HL-60 (cell line): ENCODE data around the gene FAF1.

ENCODE experiments used
- GABPA ChIP-seq: IDR thresholded peaks from 2 replicates; pipeline ENCODE4 v1.6.1; 2012; ENCODE audit warnings: low read depth
- POLR2AphosphoS5 ChIP-seq: IDR thresholded peaks from 2 replicates; pipeline ENCODE4 v1.6.1; 2012; ENCODE audit warnings: low read depth
- SPI1 ChIP-seq: IDR thresholded peaks from 2 replicates; pipeline ENCODE4 v1.6.1; 2012; ENCODE audit warnings: low read depth, mild to moderate bottlenecking, borderline replicate concordance
- TF ChIP-seq, protein P1 (sequence below): IDR thresholded peaks from one replicate; pipeline ENCODE4 v1.5.1; 2011; ENCODE audit warnings: low read length, control low read depth, inconsistent platforms; ENCODE audit not compliant: insufficient read depth
- TF ChIP-seq, protein P2 (sequence below): IDR thresholded peaks from 2 replicates; pipeline ENCODE4 v1.6.1; 2012; ENCODE audit warnings: low read depth; ENCODE audit not compliant: insufficient replicate concordance

DNA sequence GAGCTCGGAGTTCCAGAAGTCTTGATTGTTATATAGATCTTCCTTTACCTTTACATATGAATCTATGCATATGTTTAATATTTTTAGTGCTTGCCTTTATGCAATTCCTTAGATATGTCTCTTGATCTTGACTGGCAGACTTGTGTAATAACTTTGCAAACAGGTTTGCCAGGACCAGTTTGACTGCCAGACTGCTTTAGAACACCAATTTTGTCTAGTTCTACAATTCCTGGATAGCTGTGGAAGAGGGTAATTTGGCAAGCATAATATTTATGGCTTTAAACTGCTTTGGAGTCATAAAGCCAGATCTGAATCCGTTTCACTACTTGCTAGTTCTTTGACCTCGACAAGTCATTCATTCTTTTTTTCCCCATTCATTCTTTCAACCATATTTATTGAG, 250.0 kb downstream of the FAF1 start:
- TF ChIP-seq, protein P1, sequence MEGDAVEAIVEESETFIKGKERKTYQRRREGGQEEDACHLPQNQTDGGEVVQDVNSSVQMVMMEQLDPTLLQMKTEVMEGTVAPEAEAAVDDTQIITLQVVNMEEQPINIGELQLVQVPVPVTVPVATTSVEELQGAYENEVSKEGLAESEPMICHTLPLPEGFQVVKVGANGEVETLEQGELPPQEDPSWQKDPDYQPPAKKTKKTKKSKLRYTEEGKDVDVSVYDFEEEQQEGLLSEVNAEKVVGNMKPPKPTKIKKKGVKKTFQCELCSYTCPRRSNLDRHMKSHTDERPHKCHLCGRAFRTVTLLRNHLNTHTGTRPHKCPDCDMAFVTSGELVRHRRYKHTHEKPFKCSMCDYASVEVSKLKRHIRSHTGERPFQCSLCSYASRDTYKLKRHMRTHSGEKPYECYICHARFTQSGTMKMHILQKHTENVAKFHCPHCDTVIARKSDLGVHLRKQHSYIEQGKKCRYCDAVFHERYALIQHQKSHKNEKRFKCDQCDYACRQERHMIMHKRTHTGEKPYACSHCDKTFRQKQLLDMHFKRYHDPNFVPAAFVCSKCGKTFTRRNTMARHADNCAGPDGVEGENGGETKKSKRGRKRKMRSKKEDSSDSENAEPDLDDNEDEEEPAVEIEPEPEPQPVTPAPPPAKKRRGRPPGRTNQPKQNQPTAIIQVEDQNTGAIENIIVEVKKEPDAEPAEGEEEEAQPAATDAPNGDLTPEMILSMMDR: no peak
- TF ChIP-seq GABPA (no peak), POLR2AphosphoS5 (no peak), SPI1 (no peak)
- TF ChIP-seq, protein P2, sequence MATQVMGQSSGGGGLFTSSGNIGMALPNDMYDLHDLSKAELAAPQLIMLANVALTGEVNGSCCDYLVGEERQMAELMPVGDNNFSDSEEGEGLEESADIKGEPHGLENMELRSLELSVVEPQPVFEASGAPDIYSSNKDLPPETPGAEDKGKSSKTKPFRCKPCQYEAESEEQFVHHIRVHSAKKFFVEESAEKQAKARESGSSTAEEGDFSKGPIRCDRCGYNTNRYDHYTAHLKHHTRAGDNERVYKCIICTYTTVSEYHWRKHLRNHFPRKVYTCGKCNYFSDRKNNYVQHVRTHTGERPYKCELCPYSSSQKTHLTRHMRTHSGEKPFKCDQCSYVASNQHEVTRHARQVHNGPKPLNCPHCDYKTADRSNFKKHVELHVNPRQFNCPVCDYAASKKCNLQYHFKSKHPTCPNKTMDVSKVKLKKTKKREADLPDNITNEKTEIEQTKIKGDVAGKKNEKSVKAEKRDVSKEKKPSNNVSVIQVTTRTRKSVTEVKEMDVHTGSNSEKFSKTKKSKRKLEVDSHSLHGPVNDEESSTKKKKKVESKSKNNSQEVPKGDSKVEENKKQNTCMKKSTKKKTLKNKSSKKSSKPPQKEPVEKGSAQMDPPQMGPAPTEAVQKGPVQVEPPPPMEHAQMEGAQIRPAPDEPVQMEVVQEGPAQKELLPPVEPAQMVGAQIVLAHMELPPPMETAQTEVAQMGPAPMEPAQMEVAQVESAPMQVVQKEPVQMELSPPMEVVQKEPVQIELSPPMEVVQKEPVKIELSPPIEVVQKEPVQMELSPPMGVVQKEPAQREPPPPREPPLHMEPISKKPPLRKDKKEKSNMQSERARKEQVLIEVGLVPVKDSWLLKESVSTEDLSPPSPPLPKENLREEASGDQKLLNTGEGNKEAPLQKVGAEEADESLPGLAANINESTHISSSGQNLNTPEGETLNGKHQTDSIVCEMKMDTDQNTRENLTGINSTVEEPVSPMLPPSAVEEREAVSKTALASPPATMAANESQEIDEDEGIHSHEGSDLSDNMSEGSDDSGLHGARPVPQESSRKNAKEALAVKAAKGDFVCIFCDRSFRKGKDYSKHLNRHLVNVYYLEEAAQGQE: no peak
